K562 (cell line): ENCODE results near the gene PAFAH2. TPM values are rescaled to one million over a fixed set of nuclear protein-coding genes. Genes with fewer than 3 reads are reported as not detected.
A peak's percentile ranks its signal among the peaks of the same experiment; 100 is the strongest.

ENCODE experiments used
- DIDO1 ChIP-seq: fragments of 450-650 bp; IDR thresholded peaks from 2 replicates; pipeline ENCODE4 v1.6.1; 2016; ENCODE audit warnings: low read depth, missing biosample characterization, missing genetic modification characterization
- DMBX1 ChIP-seq: fragments of 250-450 bp; sonication (Bioruptor Pico); IDR thresholded peaks from 2 replicates; pipeline ENCODE4 v1.8.0; 2022; ENCODE audit warnings: inconsistent platforms, mild to moderate bottlenecking, moderate library complexity, borderline replicate concordance
- FIP1L1 ChIP-seq: fragments of 200-400 bp; formaldehyde crosslinking; IDR thresholded peaks from 2 replicates; pipeline ENCODE4 v1.6.1; 2018; ENCODE audit warnings: mild to moderate bottlenecking, low read depth, low read length; ENCODE audit not compliant: poor library complexity, severe bottlenecking
- FOXA3 ChIP-seq, 2 experiments: fragments of 450-650 bp in 1 of 2; sonication (generic) in 1 of 2; formaldehyde crosslinking; IDR thresholded peaks in 1 of 2; conservative IDR thresholded peaks in 1 of 2; 2 replicates each; pipeline versions ENCODE4 v1.4.0 to v1.8.0; 2020 to 2022; ENCODE audit warnings: mild to moderate bottlenecking in 2 of 2, missing genetic modification reagents in 1 of 2
- KDM1A ChIP-seq, 2 experiments: fragments of 450-650 bp; IDR thresholded peaks; 2 replicates each; pipeline ENCODE4 v1.6.1; 2016; ENCODE audit warnings: mild to moderate bottlenecking in 2 of 2
- LCOR ChIP-seq: sonication (generic); formaldehyde crosslinking; IDR thresholded peaks from 2 replicates; pipeline ENCODE4 v1.8.0; 2022; ENCODE audit warnings: mild to moderate bottlenecking, missing genetic modification reagents
- MAZ ChIP-seq, 2 experiments: fragments of 450-650 bp in 1 of 2; sonication (generic) in 1 of 2; formaldehyde crosslinking; IDR thresholded peaks in 1 of 2; conservative IDR thresholded peaks in 1 of 2; 2 replicates each; pipeline versions ENCODE4 v1.4.0 to v1.5.0; 2020; ENCODE audit warnings: mild to moderate bottlenecking in 1 of 2, missing genetic modification reagents in 1 of 2
- PCBP1 ChIP-seq: fragments of 200-400 bp; formaldehyde crosslinking; IDR thresholded peaks from 2 replicates; pipeline ENCODE4 v1.6.1; 2018; ENCODE audit warnings: mild to moderate bottlenecking, low read depth, low read length; ENCODE audit not compliant: poor library complexity, severe bottlenecking
- PURB ChIP-seq: sonication (generic); formaldehyde crosslinking; IDR thresholded peaks from 2 replicates; pipeline ENCODE4 v1.9.0; 2021; ENCODE audit warnings: low read depth, mild to moderate bottlenecking, missing genetic modification reagents
- RBM25 ChIP-seq: fragments of 200-400 bp; formaldehyde crosslinking; IDR thresholded peaks from 2 replicates; pipeline ENCODE4 v1.6.1; 2018; ENCODE audit warnings: low read length, low read depth, moderate library complexity; ENCODE audit not compliant: severe bottlenecking
- TEAD4 ChIP-seq, 2 experiments: sonication (generic) in 1 of 2; formaldehyde crosslinking in 1 of 2; IDR thresholded peaks; 2 replicates each; pipeline versions ENCODE4 v1.6.1 to v1.8.0; 2012 to 2022; ENCODE audit warnings: borderline replicate concordance in 1 of 2, inconsistent platforms in 1 of 2, low read length in 1 of 2, mild to moderate bottlenecking in 1 of 2, missing genetic modification reagents in 1 of 2
- ZNF121 ChIP-seq: sonication (generic); formaldehyde crosslinking; conservative IDR thresholded peaks from 2 replicates; pipeline ENCODE4 v1.8.0; 2022; ENCODE audit warnings: missing genetic modification reagents
- ZNF239 ChIP-seq: fragments of 250-450 bp; sonication (Bioruptor Pico); IDR thresholded peaks from 2 replicates; pipeline ENCODE4 v1.4.0; 2020; ENCODE audit warnings: mild to moderate bottlenecking
- polyA plus RNA-seq, 8 experiments: library from polyadenylated mRNA; depleted of rRNA in 4 of 8; stranded (reverse) in 5 of 8; unstranded in 3 of 8; fragments of >200 nt; fragmentation: Nextera tagmentation in 2 of 8; fragmentation: Illumina TruSeq in 1 of 8; extraction: Ambion mirVana in 2 of 8; extraction: Trizol in 1 of 8; gene quantifications; 2 replicates each; pipeline versions ENCODE4 v1.2.1 to v1.2.3, GENCODE V29; 2011 to 2014; ENCODE audit warnings: inconsistent platforms in 1 of 8, missing spikeins in 1 of 8
- total RNA-seq, 7 experiments: library from RNA; depleted of rRNA in 6 of 7; stranded (reverse); fragments of >200 nt in 6 of 7; fragmentation: Illumina TruSeq in 2 of 7; extraction: Trizol in 2 of 7; gene quantifications; 2 replicates each; pipeline versions ENCODE4 v1.2.1 to v1.2.3, GENCODE V29; 2011 to 2021; ENCODE audit warnings: low replicate concordance in 1 of 7
- TF ChIP-seq, protein P1 (sequence below): fragments of 450-650 bp; IDR thresholded peaks from 2 replicates; pipeline ENCODE4 v1.6.1; 2018; ENCODE audit not compliant: partially characterized antibody
- TF ChIP-seq, protein P2 (sequence below): fragments of 450-650 bp; IDR thresholded peaks from 2 replicates; pipeline ENCODE4 v1.6.1; 2016
- TF ChIP-seq, protein P3 (sequence below): fragments of 450-650 bp; formaldehyde crosslinking; IDR thresholded peaks from 2 replicates; pipeline ENCODE4 v1.4.0; 2022; ENCODE audit warnings: mild to moderate bottlenecking, moderate library complexity
- TF ChIP-seq, protein P4 (sequence below): fragments of 450-650 bp; formaldehyde crosslinking; IDR thresholded peaks from 2 replicates; pipeline ENCODE4 v1.4.0; 2022; ENCODE audit warnings: missing genetic modification characterization
- TF ChIP-seq, protein P5 (sequence below): fragments of 250-450 bp; sonication (Bioruptor Pico); IDR thresholded peaks from 2 replicates; pipeline ENCODE4 v1.9.0; 2021; ENCODE audit warnings: mild to moderate bottlenecking

The PAFAH2 gene
- total and polyA plus RNA-seq, 9 of the 15 experiments (the other 6 are each of a cell fraction or from before 2014, with no cell fraction given), result 4.2 to 10.9 (median 6.8) TPM

- TF ChIP-seq, protein P1, sequence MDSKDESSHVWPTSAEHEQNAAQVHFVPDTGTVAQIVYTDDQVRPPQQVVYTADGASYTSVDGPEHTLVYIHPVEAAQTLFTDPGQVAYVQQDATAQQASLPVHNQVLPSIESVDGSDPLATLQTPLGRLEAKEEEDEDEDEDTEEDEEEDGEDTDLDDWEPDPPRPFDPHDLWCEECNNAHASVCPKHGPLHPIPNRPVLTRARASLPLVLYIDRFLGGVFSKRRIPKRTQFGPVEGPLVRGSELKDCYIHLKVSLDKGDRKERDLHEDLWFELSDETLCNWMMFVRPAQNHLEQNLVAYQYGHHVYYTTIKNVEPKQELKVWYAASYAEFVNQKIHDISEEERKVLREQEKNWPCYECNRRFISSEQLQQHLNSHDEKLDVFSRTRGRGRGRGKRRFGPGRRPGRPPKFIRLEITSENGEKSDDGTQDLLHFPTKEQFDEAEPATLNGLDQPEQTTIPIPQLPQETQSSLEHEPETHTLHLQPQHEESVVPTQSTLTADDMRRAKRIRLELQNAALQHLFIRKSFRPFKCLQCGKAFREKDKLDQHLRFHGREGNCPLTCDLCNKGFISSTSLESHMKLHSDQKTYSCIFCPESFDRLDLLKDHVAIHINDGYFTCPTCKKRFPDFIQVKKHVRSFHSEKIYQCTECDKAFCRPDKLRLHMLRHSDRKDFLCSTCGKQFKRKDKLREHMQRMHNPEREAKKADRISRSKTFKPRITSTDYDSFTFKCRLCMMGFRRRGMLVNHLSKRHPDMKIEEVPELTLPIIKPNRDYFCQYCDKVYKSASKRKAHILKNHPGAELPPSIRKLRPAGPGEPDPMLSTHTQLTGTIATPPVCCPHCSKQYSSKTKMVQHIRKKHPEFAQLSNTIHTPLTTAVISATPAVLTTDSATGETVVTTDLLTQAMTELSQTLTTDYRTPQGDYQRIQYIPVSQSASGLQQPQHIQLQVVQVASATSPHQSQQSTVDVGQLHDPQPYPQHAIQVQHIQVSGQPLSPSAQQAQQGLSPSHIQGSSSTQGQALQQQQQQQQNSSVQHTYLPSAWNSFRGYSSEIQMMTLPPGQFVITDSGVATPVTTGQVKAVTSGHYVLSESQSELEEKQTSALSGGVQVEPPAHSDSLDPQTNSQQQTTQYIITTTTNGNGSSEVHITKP, result peak; percentile 63
- TF ChIP-seq, protein P2, sequence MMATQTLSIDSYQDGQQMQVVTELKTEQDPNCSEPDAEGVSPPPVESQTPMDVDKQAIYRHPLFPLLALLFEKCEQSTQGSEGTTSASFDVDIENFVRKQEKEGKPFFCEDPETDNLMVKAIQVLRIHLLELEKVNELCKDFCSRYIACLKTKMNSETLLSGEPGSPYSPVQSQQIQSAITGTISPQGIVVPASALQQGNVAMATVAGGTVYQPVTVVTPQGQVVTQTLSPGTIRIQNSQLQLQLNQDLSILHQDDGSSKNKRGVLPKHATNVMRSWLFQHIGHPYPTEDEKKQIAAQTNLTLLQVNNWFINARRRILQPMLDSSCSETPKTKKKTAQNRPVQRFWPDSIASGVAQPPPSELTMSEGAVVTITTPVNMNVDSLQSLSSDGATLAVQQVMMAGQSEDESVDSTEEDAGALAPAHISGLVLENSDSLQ, result peak; percentile 65
- TF ChIP-seq, protein P3, sequence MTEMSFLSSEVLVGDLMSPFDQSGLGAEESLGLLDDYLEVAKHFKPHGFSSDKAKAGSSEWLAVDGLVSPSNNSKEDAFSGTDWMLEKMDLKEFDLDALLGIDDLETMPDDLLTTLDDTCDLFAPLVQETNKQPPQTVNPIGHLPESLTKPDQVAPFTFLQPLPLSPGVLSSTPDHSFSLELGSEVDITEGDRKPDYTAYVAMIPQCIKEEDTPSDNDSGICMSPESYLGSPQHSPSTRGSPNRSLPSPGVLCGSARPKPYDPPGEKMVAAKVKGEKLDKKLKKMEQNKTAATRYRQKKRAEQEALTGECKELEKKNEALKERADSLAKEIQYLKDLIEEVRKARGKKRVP (CRISPR knock-in tag), result no peak
- TF ChIP-seq RBM25 (peak; percentile 38), FOXA3 (CRISPR knock-in tag; conservative IDR thresholded peaks at IDR 0.05 in 1 of 2, IDR thresholded peaks at IDR 0.05 in 1 of 2) (0 out of 4 replicates have a peak, but pooled peaks of 1 of the 2 experiments have one; percentile 12), DIDO1 (tag) (no peak), ZNF121 (CRISPR knock-in tag) (peak; percentile 90), PURB (CRISPR knock-in tag) (no peak), DMBX1 (no peak), LCOR (no peak), FIP1L1 (no peak), ZNF239 (CRISPR knock-in tag) (peak; percentile 22; the same call in 1 of the 2 replicates), PCBP1 (no peak), TEAD4 (IDR thresholded peaks at IDR 0.05; ENCODE audit: low read length) (peak; percentile 57; the same call in 1 of the 2 replicates), TEAD4 (CRISPR knock-in tag; IDR thresholded peaks at IDR 0.05; ENCODE audit: borderline replicate concordance) (no peak), KDM1A (IDR thresholded peaks at IDR 0.05) (0 out of 4 replicates have a peak, but pooled peaks of 1 of the 2 experiments have one; percentile 22), MAZ (CRISPR knock-in tag; conservative IDR thresholded peaks at IDR 0.05 in 1 of 2, IDR thresholded peaks at IDR 0.05 in 1 of 2) (no peak)
- TF ChIP-seq, protein P4, sequence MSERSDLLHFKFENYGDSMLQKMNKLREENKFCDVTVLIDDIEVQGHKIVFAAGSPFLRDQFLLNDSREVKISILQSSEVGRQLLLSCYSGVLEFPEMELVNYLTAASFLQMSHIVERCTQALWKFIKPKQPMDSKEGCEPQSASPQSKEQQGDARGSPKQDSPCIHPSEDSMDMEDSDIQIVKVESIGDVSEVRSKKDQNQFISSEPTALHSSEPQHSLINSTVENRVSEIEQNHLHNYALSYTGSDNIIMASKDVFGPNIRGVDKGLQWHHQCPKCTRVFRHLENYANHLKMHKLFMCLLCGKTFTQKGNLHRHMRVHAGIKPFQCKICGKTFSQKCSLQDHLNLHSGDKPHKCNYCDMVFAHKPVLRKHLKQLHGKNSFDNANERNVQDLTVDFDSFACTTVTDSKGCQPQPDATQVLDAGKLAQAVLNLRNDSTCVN (CRISPR knock-in tag), result no peak
- TF ChIP-seq, protein P5, sequence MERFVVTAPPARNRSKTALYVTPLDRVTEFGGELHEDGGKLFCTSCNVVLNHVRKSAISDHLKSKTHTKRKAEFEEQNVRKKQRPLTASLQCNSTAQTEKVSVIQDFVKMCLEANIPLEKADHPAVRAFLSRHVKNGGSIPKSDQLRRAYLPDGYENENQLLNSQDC (CRISPR knock-in tag), result 0 out of 2 replicates have a peak, but pooled peaks have one; percentile 35
Observed at GRCh38 chr1:25991937-25992688, 5.8 kb downstream of the PAFAH2 start (continued).
